GM21576 (cell line): ENCODE measurements around the gene IGF1.
A peak's percentile ranks its signal among the peaks of the same experiment; 100 is the strongest.

Source experiments
- ATAC-seq: cut with Tn5 transposase; IDR thresholded peaks from one replicate; pipeline ENCODE4 v1.9.1; 2021; ENCODE audit warnings: mild to moderate bottlenecking, moderate library complexity; ENCODE audit not compliant: unreplicated experiment

The IGF1 gene

DNA sequence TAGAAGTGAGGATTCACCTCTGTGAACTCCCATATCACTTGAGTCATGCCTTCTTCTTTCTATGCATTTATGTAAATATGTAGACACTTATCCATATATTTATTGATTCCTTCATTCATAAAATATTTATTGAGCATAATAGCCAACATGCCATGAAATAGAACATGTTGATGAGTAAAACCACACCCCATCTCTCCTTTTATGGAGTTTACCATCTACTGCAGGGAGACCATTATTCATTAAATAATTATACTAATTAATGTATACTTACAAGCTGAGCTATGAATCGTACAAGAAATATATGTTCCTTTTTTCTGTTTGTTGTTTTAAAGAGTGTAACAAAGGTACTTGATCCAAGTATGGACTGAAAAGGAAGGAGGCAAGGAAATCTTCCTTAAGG lies 17.4 kb upstream of the IGF1 start:
- no peak for ATAC-seq

DNA sequence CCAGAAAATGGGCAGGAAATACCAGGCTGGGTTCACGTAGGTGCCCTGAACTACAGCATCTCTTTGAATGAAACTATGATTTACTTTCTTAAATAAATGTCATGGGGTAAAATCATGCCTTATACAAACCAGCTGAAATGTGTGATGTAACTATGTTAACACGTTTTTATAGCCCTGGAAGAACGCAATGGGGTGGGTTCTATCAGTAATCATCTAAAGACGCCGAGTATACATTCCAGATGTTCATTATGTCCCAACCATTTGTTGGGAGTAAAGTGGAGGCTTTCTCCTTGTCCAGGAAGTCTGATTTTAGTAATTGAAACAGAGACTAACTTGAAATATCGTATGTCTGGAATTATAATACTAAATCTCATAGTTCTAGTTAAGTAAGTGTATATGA lies 16.2 kb upstream of the IGF1 start:
- no peak for ATAC-seq

DNA sequence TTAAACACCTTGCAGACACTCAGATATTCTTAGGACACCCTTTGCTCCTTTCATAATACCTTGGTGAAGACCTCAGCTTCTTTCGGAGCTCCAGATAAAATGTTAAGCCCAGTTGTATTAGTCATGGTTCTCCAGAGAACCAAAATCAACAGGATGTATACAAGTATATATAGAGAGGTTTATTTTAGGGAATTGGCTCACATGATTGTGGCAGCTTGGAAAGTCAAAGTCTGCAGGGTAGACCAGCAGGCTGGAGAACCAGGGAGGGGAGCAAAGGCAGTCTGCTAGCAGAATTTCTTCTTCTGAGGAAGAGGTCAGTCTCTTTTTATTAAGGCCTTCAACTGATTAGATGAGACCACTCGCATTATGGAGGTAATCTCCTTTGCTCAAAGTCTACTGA lies 6.9 kb upstream of the IGF1 start:
- no peak for ATAC-seq

DNA sequence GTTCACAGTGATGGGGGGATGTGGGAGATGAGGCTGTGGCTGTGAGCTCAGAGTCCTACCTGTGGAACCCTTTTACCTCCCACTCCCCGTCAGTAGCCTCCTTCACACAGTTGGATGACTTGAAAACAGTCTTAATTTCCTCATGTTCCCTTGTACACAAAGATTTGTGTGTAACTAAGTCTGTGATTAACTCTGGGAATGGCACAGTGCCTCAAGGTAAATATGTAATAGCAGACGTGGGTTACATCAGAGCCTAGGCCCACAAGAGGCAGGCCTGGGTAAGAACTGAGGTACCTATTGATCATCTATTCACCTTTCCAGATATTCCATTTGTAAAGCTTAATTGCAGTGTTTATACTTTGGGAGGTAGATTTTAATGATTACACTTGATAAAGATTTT lies 5.8 kb upstream of the IGF1 start:
- ATAC-seq: no peak

DNA sequence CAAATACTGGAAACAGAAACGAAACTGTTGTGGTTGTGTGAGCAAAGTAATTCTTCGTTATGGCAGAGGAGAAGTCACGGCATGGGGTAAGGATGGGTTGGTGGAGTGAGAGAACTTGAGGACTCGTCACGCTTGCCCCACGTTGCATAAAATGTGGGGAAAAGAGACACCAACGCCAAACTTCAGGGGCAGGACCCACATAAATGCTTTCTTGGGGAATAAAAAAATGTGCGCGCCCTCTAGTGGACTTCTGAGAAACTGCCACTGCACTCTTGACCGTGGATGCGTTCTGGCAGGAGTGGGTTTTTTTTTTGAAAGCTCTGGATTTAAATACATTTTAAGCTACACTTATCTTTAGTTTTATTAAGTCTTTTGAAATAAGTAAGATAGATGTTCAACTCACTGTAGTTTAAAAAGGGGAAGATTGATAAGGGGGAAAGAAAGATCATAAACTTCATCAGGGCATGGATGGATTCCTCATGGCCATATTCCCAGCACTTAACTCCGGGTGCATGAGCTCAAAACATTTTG lies 4.1 kb upstream of the IGF1 start:
- ATAC-seq: peak; percentile 41

DNA sequence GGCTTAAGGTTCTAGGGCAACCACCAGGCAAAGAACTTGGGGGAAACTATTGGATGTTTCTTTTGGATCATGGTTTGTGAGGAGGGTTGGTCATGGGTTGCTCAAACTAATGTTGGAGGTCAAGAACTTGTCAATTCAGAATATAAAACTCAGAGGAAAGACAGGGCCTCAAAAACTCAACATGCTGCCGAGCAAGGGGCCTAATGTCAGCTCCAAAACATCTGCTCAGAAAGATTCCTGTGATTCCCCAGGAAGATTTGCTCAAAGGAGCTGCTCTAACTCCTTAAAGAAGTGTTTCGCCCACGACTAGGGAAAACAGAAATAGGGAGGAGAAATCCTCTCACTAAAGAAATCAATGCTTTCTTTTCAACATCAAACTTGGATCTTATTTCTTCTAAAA lies 3.7 kb upstream of the IGF1 start:
- peak; percentile 13 for ATAC-seq

DNA sequence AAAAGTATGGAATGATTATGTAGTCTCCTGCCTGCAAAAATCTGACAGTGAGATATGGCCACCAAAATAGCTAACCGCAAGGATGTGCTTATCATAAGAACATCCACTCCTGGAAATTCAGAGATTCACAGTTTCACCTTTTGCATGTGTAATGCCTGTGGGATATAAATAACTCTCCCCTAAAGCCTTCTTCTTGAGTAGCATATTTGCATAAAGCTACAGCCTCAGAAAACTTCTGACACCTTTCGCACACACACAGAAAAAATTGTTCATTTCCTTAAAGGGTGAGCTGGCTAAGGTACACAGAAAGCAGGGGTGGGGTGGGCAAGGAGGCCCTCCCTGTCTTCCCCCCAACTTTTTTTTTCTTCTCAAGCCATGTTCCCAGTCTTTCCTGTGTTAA lies 3.1 kb upstream of the IGF1 start:
- ATAC-seq: peak; percentile 59

DNA sequence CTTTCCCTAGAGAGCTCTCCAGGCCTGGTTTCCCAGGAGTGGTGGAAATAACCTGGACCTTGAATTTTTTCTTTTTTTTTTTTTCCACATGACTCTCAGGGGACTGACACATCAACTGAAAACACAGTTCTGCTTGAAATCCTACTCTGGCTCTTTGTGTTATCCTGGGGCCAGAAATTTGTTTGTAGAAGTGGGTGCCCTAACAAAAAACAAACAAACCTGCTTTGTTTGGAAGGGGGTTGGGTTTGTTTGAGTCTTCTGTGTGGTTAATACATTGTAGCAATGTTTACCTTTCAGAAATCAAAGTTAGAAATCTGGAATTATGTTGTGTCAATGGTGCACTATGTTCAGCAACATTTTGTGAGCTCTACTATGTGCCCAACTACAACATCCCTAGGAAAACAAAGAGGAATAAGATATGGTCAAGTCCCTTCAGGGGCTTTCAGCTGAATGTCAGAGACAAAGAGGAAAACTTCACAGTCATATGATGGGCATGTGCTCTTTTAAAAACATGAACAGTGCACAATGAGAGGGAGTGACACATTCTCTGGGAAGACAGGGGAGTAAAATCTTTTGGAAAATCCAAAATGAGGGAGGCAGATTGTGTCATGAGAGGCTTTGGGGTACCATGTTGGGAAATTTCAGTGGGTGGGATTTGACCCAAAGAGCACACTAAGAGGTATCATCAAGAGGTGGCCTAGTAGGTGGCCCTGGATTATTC lies 1.5 kb upstream of the IGF1 start:
- no peak for ATAC-seq

DNA sequence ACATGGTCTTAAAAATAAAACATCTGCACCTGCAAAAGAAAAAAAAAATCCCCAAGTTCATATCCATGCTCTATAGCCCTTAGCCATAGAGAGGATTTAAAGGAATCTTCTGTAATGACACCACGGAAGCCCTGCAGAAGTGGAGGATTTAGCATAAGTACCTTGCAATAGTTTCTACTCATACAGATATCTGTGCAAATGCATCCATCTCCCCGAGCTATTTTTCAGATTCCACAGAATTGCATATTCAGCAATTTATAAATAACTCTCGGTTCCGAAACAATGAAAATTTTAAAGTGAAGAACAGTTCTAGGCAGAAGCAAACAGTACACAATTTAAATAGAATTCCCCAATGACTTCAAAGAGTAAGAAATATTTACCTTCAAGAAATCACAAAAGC lies 424 bp downstream of the IGF1 start:
- no peak for ATAC-seq

DNA sequence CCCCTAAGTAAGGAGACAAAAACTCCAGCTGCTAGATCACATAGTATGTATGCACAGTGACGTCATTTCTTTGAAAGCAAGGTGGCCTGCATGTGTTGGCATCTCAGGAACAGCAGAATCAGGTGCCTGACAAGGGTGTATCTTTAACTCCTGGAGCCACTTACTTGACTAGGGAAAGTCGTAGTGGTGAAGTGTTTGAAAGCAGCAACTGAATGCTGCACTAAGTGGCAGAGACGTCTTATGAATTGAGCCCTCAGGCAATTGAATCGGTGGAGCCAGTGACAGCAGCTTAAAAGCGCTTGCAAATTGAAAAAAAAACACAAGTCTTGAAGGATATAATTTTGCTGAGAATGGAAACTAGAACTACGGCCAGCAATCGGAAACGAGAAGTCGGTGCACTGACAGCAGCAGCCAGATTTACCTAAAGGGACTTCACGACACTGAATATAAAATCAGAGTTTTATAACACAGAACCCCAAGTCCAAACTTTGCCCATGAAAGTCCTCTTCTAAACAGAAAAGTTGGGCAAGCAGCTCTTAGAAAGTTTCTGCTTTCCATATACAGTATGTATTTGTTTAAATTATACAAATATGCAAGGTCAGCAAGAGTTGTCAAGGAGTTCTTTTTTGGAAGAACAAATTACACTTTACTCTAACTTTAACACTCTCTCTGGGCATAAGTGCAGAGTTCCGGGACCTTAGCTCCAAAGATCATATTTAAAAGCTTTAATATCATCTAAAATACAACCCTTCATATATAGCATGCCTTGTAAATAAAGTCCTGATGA lies 1.1 kb downstream of the IGF1 start:
- peak; percentile 24 for ATAC-seq

DNA sequence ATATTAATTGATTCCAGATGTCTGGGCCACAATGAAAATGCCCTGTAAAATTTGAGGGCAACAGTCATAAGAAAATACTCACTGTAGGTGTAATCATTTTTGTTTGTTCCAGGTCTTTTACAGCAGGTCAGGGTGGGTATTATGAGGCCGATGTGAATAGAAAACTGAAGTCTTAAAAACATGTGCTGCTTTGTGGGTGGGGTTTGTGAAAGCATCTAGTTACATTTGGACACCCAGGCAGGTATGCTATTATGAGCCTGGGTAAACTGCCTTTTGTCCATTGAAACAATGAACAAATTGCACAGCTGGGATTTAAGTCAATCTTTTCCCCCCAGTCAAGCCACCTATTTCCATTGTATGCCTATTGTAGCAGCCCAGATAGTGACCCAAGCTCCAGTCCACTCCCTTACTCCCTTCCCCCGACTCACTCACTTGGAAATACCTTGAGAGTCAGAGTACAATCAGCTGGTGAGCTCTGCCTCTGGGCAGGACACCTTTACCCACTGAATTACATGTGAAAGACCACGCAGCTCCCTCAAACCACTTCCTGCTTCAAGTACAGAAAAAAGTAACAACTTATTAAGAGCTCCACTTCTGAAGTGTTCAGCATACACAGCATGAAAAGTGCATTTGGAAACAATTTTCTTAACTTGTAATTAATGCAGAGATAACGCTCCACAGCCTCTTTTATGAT lies 1.8 kb downstream of the IGF1 start:
- ATAC-seq: peak; percentile 71

DNA sequence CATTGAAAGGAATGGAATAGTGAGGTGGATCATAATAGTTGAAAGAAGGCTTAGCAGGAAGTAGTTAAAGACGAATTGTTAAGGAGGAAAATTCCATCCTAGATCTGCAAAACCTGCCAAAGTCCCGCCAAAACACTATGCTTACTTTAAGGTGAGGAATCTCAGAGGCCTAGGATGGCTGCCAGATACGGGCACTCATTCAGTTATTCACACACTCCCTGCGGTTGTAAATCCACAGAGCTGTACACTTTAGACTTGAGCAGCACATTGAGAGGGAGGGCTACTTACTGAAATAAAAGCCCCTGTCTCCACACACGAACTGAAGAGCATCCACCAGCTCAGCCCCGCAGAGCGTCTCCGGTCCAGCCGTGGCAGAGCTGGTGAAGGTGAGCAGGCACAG lies 5.0 kb downstream of the IGF1 start:
- no peak for ATAC-seq

DNA sequence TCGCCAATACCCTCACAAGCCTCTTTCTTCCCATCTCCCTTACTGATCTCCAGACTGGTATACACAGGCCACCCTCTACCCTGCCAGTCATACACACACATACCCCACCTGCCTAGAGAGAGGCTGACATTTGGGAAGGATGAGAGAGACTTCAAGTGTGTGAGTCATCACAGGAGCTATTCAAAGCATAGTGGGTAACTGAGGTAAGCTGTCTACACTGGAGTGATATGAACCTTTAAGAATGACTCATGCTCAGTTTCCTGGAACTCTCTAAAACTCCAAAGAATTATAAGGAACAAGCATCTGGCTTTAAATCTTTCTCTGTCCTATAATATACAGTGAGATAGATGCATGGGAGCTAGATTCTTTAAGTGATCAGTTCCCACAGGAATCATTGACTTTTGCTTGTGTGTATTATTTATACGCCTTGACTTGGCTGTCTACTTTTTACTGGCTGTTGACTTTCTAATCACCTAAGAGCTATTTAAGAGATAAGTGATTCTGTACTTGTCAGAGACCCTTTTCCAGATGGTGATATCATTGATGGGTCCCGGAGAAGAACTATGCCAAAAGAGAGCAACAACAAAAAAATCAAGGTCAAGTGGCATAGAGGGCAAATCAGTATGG lies 5.8 kb downstream of the IGF1 start:
- no peak for ATAC-seq

DNA sequence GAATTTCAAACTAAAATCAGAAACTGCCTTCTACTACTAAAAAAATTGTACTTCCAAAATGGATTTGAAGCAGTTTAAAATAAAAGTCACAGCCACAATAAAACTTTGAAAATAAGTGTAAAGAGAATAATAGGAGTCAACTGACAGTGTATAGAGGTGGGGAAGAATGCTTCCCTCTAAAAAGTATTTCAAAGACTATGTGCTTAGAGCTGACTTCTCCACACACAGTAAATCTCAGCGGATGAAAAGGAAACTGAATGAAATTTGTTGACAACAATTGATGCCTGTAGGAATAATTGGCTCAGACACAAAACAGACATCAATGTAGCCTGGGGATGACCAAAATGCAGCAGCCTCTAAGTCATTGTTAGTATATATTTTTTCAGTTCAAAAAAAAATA lies 7.9 kb downstream of the IGF1 start:
- ATAC-seq: no peak

DNA sequence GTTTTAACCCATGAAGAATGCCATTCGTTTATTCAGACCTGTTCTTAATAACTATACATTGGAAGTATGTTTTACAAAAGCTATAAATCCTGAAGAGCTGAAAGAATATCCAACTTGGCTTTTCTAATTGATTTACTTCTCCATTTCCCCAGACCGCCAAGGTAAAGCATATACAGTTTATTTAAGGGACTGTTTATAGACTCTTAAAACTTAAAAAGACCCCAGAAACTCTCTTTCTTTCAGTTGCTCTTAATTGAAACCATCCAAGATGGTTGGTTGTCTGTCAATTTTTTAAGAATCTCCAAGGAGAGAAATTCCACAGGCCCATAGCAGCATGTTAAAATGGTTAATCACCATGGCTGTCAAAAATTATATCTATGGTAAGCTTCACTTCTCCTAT lies 8.8 kb downstream of the IGF1 start:
- no peak for ATAC-seq

DNA sequence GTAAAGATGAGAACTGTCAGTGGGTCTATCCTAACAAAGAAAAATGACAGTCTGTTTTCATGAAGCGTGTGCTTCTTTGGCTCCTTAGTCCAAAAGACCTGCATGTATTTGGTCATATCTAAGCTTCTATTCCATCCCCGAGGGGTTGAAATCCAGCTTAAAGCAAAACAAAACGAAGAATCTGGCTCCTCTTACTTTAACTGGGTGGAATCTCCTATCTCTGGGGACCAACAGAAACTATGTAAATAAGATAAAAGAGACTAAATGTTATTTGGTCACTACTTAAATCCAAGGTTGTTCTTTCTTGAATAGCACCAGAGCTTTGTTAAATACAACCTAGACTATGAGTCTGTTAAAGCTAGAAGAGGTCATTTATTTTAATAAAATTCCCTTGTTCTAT lies 9.4 kb downstream of the IGF1 start:
- ATAC-seq: no peak

DNA sequence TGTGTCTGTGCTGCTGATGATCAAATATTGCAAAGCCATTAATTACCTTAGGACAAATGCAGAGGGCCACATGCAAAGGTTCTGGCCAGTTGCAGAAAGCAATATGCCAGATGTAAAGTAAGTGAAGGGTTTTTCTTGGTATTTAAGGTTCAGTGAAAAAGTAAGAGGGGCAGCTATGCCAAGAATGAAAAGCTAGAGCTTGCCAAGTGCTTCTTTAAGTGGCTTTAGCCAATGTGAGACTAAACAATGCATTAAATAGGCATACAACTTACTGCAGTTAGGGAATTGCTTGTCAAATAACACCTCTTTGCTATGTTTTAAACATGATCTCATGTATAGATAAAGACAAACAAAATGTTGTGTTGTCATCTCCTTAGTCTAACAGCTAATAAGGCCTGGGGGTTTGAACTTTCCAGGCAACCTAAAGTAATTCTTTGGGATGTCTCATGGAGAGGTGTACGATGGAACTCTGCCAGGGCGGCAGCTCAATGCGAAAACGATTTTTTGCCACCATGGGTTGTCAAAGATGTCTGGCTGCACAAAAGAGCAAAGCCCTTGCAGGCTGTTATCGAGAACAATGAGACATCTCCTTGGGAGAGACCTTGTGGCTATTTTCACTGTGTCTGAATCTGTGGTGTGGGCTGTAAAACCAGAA lies 12.0 kb downstream of the IGF1 start:
- no peak for ATAC-seq

DNA sequence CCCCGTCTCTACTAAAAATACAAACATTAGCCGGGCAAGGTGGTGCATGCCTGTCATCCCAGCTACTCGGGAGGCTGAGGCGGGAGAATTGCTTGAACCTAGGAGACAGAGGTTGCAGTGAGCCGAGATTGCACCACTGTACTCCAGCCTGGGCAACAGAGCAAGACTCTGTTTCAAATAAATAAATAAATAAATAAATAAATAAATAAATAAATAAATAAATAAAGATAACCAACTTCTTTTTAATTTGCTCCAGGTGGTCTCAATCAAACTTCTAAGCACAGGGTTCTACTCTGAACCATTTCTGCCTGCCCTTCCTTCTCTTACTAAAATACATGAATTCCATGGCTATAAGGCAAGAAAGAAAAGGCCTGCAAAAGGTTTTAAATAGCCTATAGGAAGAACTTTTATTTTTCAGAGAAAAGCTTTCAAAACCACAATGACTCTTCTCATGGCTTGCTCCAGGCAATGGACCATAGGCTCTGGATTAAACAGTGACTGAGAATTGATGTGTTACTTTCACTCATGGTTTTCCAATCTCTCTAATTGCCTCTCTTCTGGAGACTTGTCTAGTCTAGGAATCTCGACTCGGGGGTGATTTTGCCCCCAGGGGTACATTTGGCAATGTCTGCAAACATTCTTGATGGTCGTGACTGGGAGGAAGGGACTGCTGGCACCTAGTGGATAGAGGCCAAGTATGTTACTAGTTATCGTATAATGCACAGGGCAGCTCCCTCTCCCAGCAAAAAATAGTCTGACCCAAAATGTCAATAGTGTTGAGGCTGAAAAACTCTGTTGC lies 14.4 kb downstream of the IGF1 start:
- ATAC-seq: no peak

DNA sequence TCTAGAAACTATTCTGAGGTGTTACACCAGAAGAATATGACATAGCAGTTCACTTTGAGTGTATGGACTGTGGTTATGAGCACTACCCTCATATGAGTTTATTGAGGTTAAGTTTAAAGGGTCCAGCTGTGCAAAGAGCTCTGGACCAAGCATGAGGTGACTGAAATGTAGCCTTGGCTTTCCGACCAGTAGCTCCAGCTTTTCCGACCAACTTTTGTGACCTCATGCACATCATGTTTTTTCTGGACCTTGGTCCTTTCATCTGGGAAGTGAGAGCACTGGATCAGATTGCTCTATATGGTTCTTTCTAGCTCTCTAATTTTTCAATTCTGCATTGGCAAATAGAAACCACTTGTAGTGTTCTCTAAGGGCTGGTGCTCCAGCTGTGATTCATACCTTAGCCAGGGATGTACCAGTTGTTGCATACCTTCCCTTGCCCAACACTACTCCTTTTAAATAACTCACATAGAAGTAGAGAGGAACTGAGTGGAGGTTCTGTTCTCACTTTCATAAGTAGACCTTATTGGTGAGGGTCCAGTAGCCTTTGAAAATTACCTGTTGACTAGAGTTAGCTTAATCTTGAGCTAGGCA lies 16.6 kb downstream of the IGF1 start:
- no peak for ATAC-seq
